ENCODE data around the gene SGCB. TPM values are rescaled to one million over a fixed set of nuclear protein-coding genes. Genes with fewer than 3 reads are reported as not detected.
"Not testable (repeated sequence)": the region's sequence is repeated elsewhere in the genome, so short reads cannot be mapped to it uniquely, and the experiment has no call there.

SGCB gene
- total RNA-seq = 10 to 100 TPM; 13.9 to 14.3 TPM

GRCh38 chr4:52038103-52038912 is at the start of gene SGCB:
SGCB (minus strand) TSS chr4:52038299; CDS start chr4:52038259, 40 bp downstream.
- Mint-ChIP-seq H3K9me3 (no peaks in the 10 kb centered on the region), H3K27ac (no peak within 1 kb of the TSS), H3K4me1 (ENCODE audit: low read depth) (peaks cover 25% of the 10 kb centered on the region), H3K27me3 (peaks cover 11% of the 10 kb centered on the region), H3K4me3 (peak within 1 kb of the TSS; percentile 81), H3K36me3 (peaks cover 3% of the 10 kb centered on the region)
- POLR2A ChIA-PET = interaction anchor here (1.8 kb wide), 1 partner anchor 196 kb away, joined by 5 read pairs; the partner anchor contains the start of gene DCUN1D4
- CTCF ChIA-PET = interaction anchor here (1.2 kb wide), 2 partner anchors 12 to 195 kb away, joined by 5 to 6 read pairs; partner anchors contain the start of gene DCUN1D4
- peak; percentile 78 for DNase-seq
- intact Hi-C loops (cut with micrococcal nuclease) = loop anchor here (1.0 to 10.0 kb wide), 3 partner anchors 131 to 1326 kb away; partner anchors contain the start of genes DCUN1D4 and SCFD2

GRCh38 chr4:52086425-52086824 is 48.3 kb upstream of the SGCB start:
- H3K4me1 Mint-ChIP-seq (ENCODE audit: low read depth); intact Hi-C loops (cut with micrococcal nuclease); DNase-seq; CTCF ChIA-PET; H3K36me3 Mint-ChIP-seq; POLR2A ChIA-PET; H3K9me3 Mint-ChIP-seq; H3K4me3 Mint-ChIP-seq; H3K27ac Mint-ChIP-seq: not testable (repeated sequence)
- peaks cover 16% of the 10 kb centered on the region for H3K27me3 Mint-ChIP-seq

- no peak overlapping the region for H3K4me3 Mint-ChIP-seq
- no peak for DNase-seq
- H3K9me3 Mint-ChIP-seq = peaks cover 1% of the 10 kb centered on the region
- intact Hi-C loops (cut with micrococcal nuclease) = no loop called here
- H3K27ac Mint-ChIP-seq = no peak overlapping the region
- no peaks in the 10 kb centered on the region for H3K36me3 Mint-ChIP-seq
- no peaks in the 10 kb centered on the region for H3K4me1 Mint-ChIP-seq (ENCODE audit: low read depth)
- H3K27me3 Mint-ChIP-seq = peaks cover 24% of the 10 kb centered on the region
- ChIA-PET POLR2A (no interaction called here), CTCF (no interaction called here)
Measured at GRCh38 chr4:52081216-52081615, 43.1 kb upstream of the SGCB start.

- ChIA-PET POLR2A (no interaction called here), CTCF (no interaction called here)
- no peaks in the 10 kb centered on the region for H3K36me3 Mint-ChIP-seq
- DNase-seq = no peak
- H3K27me3 Mint-ChIP-seq = peaks cover 34% of the 10 kb centered on the region
- H3K4me3 Mint-ChIP-seq = no peak overlapping the region
- H3K4me1 Mint-ChIP-seq (ENCODE audit: low read depth) = no peaks in the 10 kb centered on the region
- H3K27ac Mint-ChIP-seq = no peak overlapping the region
- intact Hi-C loops (cut with micrococcal nuclease) = no loop called here
- H3K9me3 Mint-ChIP-seq = no peaks in the 10 kb centered on the region
Measured at GRCh38 chr4:52079659-52080058, 41.6 kb upstream of the SGCB start.

DNA sequence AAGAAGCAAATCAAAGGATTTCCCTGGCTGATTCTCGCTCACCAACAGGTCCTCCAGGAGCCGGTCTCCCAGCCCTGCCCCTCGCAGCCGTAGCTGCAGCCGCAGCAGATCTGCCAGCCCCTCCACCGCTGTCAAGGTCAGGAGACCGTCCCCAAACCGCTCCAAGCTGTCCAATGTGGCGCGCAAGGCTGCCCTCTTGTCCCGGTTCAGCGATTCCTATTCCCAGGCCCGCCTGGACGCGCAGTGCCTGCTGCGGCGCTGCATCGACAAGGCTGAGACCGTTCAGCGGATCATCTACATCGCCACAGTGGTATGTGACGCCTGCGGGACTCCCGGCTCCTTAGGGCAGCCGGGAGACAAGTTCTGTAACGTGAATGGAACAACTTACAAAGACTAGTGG is 38.6 kb upstream of the SGCB start:
- Mint-ChIP-seq H3K36me3 (no peaks in the 10 kb centered on the region), H3K4me3 (no peak overlapping the region), H3K4me1 (ENCODE audit: low read depth) (no peaks in the 10 kb centered on the region), H3K27me3 (peaks cover 38% of the 10 kb centered on the region), H3K9me3 (no peaks in the 10 kb centered on the region), H3K27ac (no peak overlapping the region)
- CTCF ChIA-PET = no interaction called here
- intact Hi-C loops (cut with micrococcal nuclease) = no loop called here
- no peak for DNase-seq
- POLR2A ChIA-PET = no interaction called here

GRCh38 chr4:52071791-52072546 is 33.9 kb upstream of the SGCB start:
- Mint-ChIP-seq H3K9me3 (no peaks in the 10 kb centered on the region), H3K36me3 (no peaks in the 10 kb centered on the region), H3K4me1 (ENCODE audit: low read depth) (no peaks in the 10 kb centered on the region), H3K27ac (no peak overlapping the region), H3K4me3 (no peak overlapping the region), H3K27me3 (peaks cover 41% of the 10 kb centered on the region)
- ChIA-PET POLR2A (no interaction called here), CTCF (no interaction called here)
- DNase-seq = no peak
- intact Hi-C loops (cut with micrococcal nuclease) = no loop called here

GRCh38 chr4:52069571-52069970 is 31.5 kb upstream of the SGCB start:
- no peak for DNase-seq
- intact Hi-C loops (cut with micrococcal nuclease) = no loop called here
- POLR2A ChIA-PET = no interaction called here
- Mint-ChIP-seq H3K27ac (no peak overlapping the region), H3K9me3 (no peaks in the 10 kb centered on the region), H3K4me1 (ENCODE audit: low read depth) (no peaks in the 10 kb centered on the region), H3K4me3 (no peak overlapping the region), H3K27me3 (peaks cover 32% of the 10 kb centered on the region), H3K36me3 (no peaks in the 10 kb centered on the region)
- CTCF ChIA-PET = no interaction called here

GRCh38 chr4:52059372-52059771 is 21.3 kb upstream of the SGCB start:
- H3K4me3 Mint-ChIP-seq = no peak overlapping the region
- no peaks in the 10 kb centered on the region for H3K4me1 Mint-ChIP-seq (ENCODE audit: low read depth)
- CTCF ChIA-PET = no interaction called here
- H3K36me3 Mint-ChIP-seq = no peaks in the 10 kb centered on the region
- H3K27me3 Mint-ChIP-seq = peaks cover 10% of the 10 kb centered on the region
- POLR2A ChIA-PET = no interaction called here
- intact Hi-C loops (cut with micrococcal nuclease) = no loop called here
- H3K27ac Mint-ChIP-seq = no peak overlapping the region
- DNase-seq = no peak
- no peaks in the 10 kb centered on the region for H3K9me3 Mint-ChIP-seq

DNA sequence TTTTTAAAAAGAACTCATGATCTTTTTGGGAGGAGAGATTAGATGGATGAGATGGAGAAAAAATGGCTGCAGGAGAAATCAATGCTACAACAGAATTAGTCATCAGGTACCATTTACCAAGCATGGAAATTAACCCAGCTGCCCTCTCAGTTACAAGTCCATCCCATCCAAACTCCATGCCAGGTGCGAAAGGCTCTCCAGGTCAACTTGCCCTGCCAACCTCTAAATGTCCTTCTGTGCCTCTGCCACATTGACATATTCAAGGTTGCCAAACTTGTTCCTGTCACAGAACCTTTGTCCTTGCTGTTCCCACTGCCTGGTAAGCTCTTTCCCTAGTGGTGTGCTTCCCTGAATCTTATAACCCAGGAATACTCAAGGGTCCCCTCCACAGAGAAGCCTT is 20.2 kb upstream of the SGCB start:
- intact Hi-C loops (cut with micrococcal nuclease) = no loop called here
- H3K27me3 Mint-ChIP-seq = peaks cover 16% of the 10 kb centered on the region
- no peaks in the 10 kb centered on the region for H3K4me1 Mint-ChIP-seq (ENCODE audit: low read depth)
- no peak overlapping the region for H3K4me3 Mint-ChIP-seq
- POLR2A ChIA-PET = no interaction called here
- no peaks in the 10 kb centered on the region for H3K36me3 Mint-ChIP-seq
- CTCF ChIA-PET = no interaction called here
- no peak for DNase-seq
- H3K9me3 Mint-ChIP-seq = no peaks in the 10 kb centered on the region
- H3K27ac Mint-ChIP-seq = no peak overlapping the region

- Mint-ChIP-seq H3K36me3 (no peaks in the 10 kb centered on the region), H3K27me3 (peaks cover 27% of the 10 kb centered on the region), H3K4me1 (ENCODE audit: low read depth) (peaks cover 4% of the 10 kb centered on the region), H3K9me3 (no peaks in the 10 kb centered on the region), H3K27ac (no peak overlapping the region), H3K4me3 (no peak overlapping the region)
- POLR2A ChIA-PET = no interaction called here
- CTCF ChIA-PET = no interaction called here
- intact Hi-C loops (cut with micrococcal nuclease) = no loop called here
- DNase-seq = no peak
Measured at GRCh38 chr4:52057196-52057595, 19.1 kb upstream of the SGCB start.

DNA sequence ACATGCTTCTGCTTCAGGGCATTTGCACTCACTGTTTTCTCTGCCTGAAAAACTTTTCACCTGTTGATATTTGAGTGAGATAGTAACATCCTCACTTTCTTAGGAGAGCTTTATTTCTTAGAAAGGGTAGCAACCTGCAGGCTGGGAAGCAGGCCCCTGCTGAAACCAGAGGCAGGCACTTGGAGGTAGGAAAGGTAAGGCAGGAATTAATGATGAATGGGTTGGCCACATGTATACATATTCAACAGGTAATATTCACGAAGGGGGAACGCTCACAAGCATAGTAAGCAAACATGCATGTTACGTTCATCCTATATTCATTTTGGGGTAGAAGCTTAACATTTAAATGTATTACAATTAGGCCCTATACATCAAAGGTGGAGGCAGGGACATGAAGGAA is 16.2 kb upstream of the SGCB start:
- Mint-ChIP-seq H3K36me3 (no peaks in the 10 kb centered on the region), H3K27ac (no peak overlapping the region), H3K27me3 (peaks cover 42% of the 10 kb centered on the region), H3K4me1 (ENCODE audit: low read depth) (peaks cover 14% of the 10 kb centered on the region), H3K4me3 (no peak overlapping the region), H3K9me3 (no peaks in the 10 kb centered on the region)
- ChIA-PET CTCF (no interaction called here), POLR2A (no interaction called here)
- DNase-seq = no peak
- intact Hi-C loops (cut with micrococcal nuclease) = no loop called here

- peaks cover 46% of the 10 kb centered on the region for H3K27me3 Mint-ChIP-seq
- CTCF ChIA-PET = no interaction called here
- POLR2A ChIA-PET = no interaction called here
Measured at GRCh38 chr4:52052475-52052780, 14.3 kb upstream of the SGCB start.

More at GRCh38 chr4:52052475-52052780, 14.3 kb upstream of the SGCB start:
- Mint-ChIP-seq H3K27ac (no peak overlapping the region), H3K4me1 (ENCODE audit: low read depth) (peaks cover 14% of the 10 kb centered on the region), H3K9me3 (no peaks in the 10 kb centered on the region), H3K4me3 (no peak overlapping the region), H3K36me3 (no peaks in the 10 kb centered on the region)
- no peak for DNase-seq
- intact Hi-C loops (cut with micrococcal nuclease) = no loop called here

All from activated CD4-positive, alpha-beta memory T cell treated with anti-CD3 and anti-CD28 coated beads for 36 hours (primary cell).